HepG2 (cell line): ENCODE measurements around the gene CLIC4. TPM values are rescaled to one million over a fixed set of nuclear protein-coding genes. Genes with fewer than 3 reads are reported as not detected.

Experiments used
- ARID2 ChIP-seq: sonication (generic); formaldehyde crosslinking; IDR thresholded peaks from 2 replicates; pipeline ENCODE4 v1.8.1; 2022; ENCODE audit warnings: mild to moderate bottlenecking, missing genetic modification reagents, borderline replicate concordance
- ETV5 ChIP-seq: IDR thresholded peaks from 2 replicates; pipeline ENCODE4 v1.6.1; 2018; ENCODE audit warnings: missing biosample characterization, missing genetic modification reagents, inconsistent platforms, borderline replicate concordance
- KDM2A ChIP-seq: sonication (generic); formaldehyde crosslinking; IDR thresholded peaks from 2 replicates; pipeline ENCODE4 v1.4.0; 2020; ENCODE audit warnings: low read depth, missing genetic modification reagents, borderline replicate concordance
- KLF16 ChIP-seq, 2 experiments: sonication (generic) in 1 of 2; formaldehyde crosslinking in 1 of 2; IDR thresholded peaks; 2 replicates each; pipeline versions ENCODE4 v1.6.1 to v1.8.0; 2016 to 2023; ENCODE audit warnings: missing genetic modification reagents in 2 of 2, missing compliant biosample characterization in 1 of 2
- MEF2D ChIP-seq: sonication (generic); formaldehyde crosslinking; IDR thresholded peaks from 2 replicates; pipeline ENCODE4 v1.5.1; 2020; ENCODE audit warnings: mild to moderate bottlenecking, missing genetic modification reagents
- RBM39 ChIP-seq: fragments of 200-400 bp; formaldehyde crosslinking; IDR thresholded peaks from one replicate; pipeline ENCODE4 v1.6.1; 2018; ENCODE audit warnings: antibody characterized with exemption, mild to moderate bottlenecking, low read depth, low read length; ENCODE audit not compliant: poor library complexity, severe bottlenecking
- ZNF496 ChIP-seq: sonication (generic); formaldehyde crosslinking; IDR thresholded peaks from 2 replicates; pipeline ENCODE4 v1.8.1; 2023; ENCODE audit warnings: mild to moderate bottlenecking, moderate library complexity, missing genetic modification reagents; ENCODE audit not compliant: insufficient replicate concordance
- ZNF530 ChIP-seq: sonication (generic); formaldehyde crosslinking; IDR thresholded peaks from 2 replicates; pipeline ENCODE4 v1.5.0; 2020; ENCODE audit warnings: low read depth, mild to moderate bottlenecking, missing genetic modification reagents
- polyA plus RNA-seq, 8 experiments: library from polyadenylated mRNA; depleted of rRNA in 3 of 8; stranded (reverse) in 7 of 8; unstranded in 1 of 8; fragments of >200 nt; fragmentation: Illumina TruSeq in 4 of 8; extraction: Trizol in 4 of 8; gene quantifications; 2 replicates each; pipeline versions ENCODE4 v1.2.1 to v1.2.3, GENCODE V29; 2011 to 2016; ENCODE audit warnings: low read depth in 4 of 8, missing spikeins in 1 of 8, mixed read lengths in 1 of 8; ENCODE audit not compliant: insufficient read depth in 1 of 8
- total RNA-seq, 5 experiments: library from RNA; depleted of rRNA; stranded (reverse); fragments of >200 nt; fragmentation: Illumina TruSeq; extraction: Trizol; gene quantifications; 2 replicates each; pipeline ENCODE4 v1.2.3, GENCODE V29; 2016; ENCODE audit warnings: low read depth in 1 of 5
- TF ChIP-seq, protein P1 (sequence below), 2 experiments: fragments of 450-650 bp in 1 of 2; sonication (generic) in 1 of 2; formaldehyde crosslinking in 1 of 2; IDR thresholded peaks; 2 replicates each; pipeline versions ENCODE4 v1.6.1 to v1.8.0; 2016 to 2022; ENCODE audit warnings: antibody characterized with exemption in 1 of 2, mild to moderate bottlenecking in 1 of 2, missing genetic modification reagents in 1 of 2
- TF ChIP-seq, protein P2 (sequence below): sonication (generic); formaldehyde crosslinking; IDR thresholded peaks from 2 replicates; pipeline ENCODE4 v1.4.0; 2020; ENCODE audit warnings: missing genetic modification reagents

Gene CLIC4
- total and polyA plus RNA-seq, 2 of the 13 experiments (the other 11 are each of a cell fraction or from before 2014, with no cell fraction given), result 23.3 to 77.4 TPM

DNA sequence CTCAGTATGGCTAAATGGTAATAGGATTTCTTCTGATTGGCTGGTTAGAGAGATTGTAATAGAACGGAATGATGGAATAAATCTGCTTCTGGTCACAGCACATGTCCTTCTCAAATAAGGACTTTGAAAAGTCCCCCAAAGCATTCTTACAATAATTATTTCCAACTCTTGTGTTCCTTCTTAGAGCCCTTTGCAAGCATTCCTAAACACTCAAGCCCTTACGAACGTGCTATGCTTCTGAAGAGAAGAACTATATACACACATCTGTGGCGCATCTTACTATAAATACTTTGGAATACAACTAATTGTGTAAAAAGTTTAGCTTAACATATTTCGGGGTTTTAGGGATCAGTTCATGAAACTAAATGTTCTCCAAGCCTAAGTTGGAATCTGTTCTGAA lies 25.6 kb downstream of the CLIC4 start (continued):
- TF ChIP-seq, protein P1, sequence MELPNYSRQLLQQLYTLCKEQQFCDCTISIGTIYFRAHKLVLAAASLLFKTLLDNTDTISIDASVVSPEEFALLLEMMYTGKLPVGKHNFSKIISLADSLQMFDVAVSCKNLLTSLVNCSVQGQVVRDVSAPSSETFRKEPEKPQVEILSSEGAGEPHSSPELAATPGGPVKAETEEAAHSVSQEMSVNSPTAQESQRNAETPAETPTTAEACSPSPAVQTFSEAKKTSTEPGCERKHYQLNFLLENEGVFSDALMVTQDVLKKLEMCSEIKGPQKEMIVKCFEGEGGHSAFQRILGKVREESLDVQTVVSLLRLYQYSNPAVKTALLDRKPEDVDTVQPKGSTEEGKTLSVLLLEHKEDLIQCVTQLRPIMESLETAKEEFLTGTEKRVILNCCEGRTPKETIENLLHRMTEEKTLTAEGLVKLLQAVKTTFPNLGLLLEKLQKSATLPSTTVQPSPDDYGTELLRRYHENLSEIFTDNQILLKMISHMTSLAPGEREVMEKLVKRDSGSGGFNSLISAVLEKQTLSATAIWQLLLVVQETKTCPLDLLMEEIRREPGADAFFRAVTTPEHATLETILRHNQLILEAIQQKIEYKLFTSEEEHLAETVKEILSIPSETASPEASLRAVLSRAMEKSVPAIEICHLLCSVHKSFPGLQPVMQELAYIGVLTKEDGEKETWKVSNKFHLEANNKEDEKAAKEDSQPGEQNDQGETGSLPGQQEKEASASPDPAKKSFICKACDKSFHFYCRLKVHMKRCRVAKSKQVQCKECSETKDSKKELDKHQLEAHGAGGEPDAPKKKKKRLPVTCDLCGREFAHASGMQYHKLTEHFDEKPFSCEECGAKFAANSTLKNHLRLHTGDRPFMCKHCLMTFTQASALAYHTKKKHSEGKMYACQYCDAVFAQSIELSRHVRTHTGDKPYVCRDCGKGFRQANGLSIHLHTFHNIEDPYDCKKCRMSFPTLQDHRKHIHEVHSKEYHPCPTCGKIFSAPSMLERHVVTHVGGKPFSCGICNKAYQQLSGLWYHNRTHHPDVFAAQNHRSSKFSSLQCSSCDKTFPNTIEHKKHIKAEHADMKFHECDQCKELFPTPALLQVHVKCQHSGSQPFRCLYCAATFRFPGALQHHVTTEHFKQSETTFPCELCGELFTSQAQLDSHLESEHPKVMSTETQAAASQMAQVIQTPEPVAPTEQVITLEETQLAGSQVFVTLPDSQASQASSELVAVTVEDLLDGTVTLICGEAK (IDR thresholded peaks at IDR 0.05), result no peak
- TF ChIP-seq, protein P1 (CRISPR knock-in tag; IDR thresholded peaks at IDR 0.05), result no peak
- TF ChIP-seq ETV5 (CRISPR knock-in tag) (no peak), MEF2D (CRISPR knock-in tag) (no peak), ZNF496 (CRISPR knock-in tag) (no peak), KDM2A (CRISPR knock-in tag) (no peak), RBM39 (no peak), ZNF530 (CRISPR knock-in tag) (no peak), ARID2 (CRISPR knock-in tag) (no peak), KLF16 (CRISPR knock-in tag; IDR thresholded peaks at IDR 0.05) (no peak)
- TF ChIP-seq, protein P2, sequence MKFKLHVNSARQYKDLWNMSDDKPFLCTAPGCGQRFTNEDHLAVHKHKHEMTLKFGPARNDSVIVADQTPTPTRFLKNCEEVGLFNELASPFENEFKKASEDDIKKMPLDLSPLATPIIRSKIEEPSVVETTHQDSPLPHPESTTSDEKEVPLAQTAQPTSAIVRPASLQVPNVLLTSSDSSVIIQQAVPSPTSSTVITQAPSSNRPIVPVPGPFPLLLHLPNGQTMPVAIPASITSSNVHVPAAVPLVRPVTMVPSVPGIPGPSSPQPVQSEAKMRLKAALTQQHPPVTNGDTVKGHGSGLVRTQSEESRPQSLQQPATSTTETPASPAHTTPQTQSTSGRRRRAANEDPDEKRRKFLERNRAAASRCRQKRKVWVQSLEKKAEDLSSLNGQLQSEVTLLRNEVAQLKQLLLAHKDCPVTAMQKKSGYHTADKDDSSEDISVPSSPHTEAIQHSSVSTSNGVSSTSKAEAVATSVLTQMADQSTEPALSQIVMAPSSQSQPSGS (CRISPR knock-in tag), result no peak
